GM23338 (cell line): ENCODE measurements around the gene TPT1. TPM values are rescaled to one million over a fixed set of nuclear protein-coding genes. Genes with fewer than 3 reads are reported as not detected.

Source experiments
- ATAC-seq: fragments of 200-7000 bp; cut with Tn5 transposase; 3 replicates; pipeline ENCODE4 v1.9.1; 2020
- DNase-seq: peaks from one replicate; pipeline ENCODE4 v3.0.0-alpha.2; 2015; ENCODE audit warnings: low spot score
- H2AFZ ChIP-seq: fragments of 200-600 bp; sonication (generic); 2 replicates; pipeline ENCODE4 v1.8.0; 2016; ENCODE audit warnings: antibody characterized with exemption, mild to moderate bottlenecking, moderate library complexity
- H3F3A ChIP-seq: fragments of 200-600 bp; sonication (generic); replicated peaks from 2 replicates; pipeline ENCODE4 v1.8.0; 2017; ENCODE audit warnings: antibody characterized with exemption, mixed run types, low read depth
- H3K27ac ChIP-seq: fragments of 200-600 bp; sonication (generic); 2 replicates; pipeline ENCODE4 v1.6.1; 2016; ENCODE audit warnings: low read depth
- H3K27me3 ChIP-seq: fragments of 200-600 bp; sonication (generic); 2 replicates; pipeline ENCODE4 v1.8.0; 2016; ENCODE audit warnings: mild to moderate bottlenecking, mixed run types, moderate library complexity; ENCODE audit not compliant: insufficient read depth
- H3K36me3 ChIP-seq: fragments of 200-600 bp; sonication (generic); 2 replicates; pipeline ENCODE4 v1.8.0; 2016; ENCODE audit warnings: mild to moderate bottlenecking; ENCODE audit not compliant: insufficient read depth
- H3K4me1 ChIP-seq: fragments of 200-600 bp; sonication (generic); 2 replicates; pipeline ENCODE4 v1.8.0; 2016; ENCODE audit warnings: mild to moderate bottlenecking, moderate library complexity; ENCODE audit not compliant: insufficient read depth
- H3K4me2 ChIP-seq: fragments of 200-600 bp; sonication (generic); 2 replicates; pipeline ENCODE4 v1.7.1; 2017; ENCODE audit warnings: mixed run types
- H3K4me3 ChIP-seq: fragments of 200-600 bp; sonication (generic); 2 replicates; pipeline ENCODE4 v1.6.1; 2016; ENCODE audit warnings: mixed run types
- H3K79me2 ChIP-seq: fragments of 200-600 bp; sonication (generic); replicated peaks from 2 replicates; pipeline ENCODE4 v1.8.0; 2017; ENCODE audit warnings: mild to moderate bottlenecking; ENCODE audit not compliant: insufficient read depth
- H3K9me2 ChIP-seq: fragments of 200-600 bp; sonication (generic); 2 replicates; pipeline ENCODE4 v1.8.0; 2017; ENCODE audit not compliant: insufficient read depth
- H4K20me1 ChIP-seq: fragments of 200-600 bp; sonication (generic); replicated peaks from 2 replicates; pipeline ENCODE4 v1.8.0; 2017; ENCODE audit warnings: mild to moderate bottlenecking; ENCODE audit not compliant: insufficient read depth
- H3K27ac Mint-ChIP-seq: 2 replicates; pipeline ENCODE4 v1.8.0; 2020; ENCODE audit warnings: inconsistent platforms, mild to moderate bottlenecking, moderate library complexity, mixed read lengths
- H3K27me3 Mint-ChIP-seq: 3 replicates; pipeline ENCODE4 v1.8.0; 2022; ENCODE audit warnings: low read depth, mild to moderate bottlenecking, moderate library complexity, mixed read lengths, inconsistent platforms; ENCODE audit not compliant: insufficient read depth, poor library complexity
- H3K36me3 Mint-ChIP-seq: 3 replicates; pipeline ENCODE4 v1.8.0; 2021; ENCODE audit warnings: low read depth, mild to moderate bottlenecking, inconsistent platforms, moderate library complexity, mixed read lengths
- H3K4me1 Mint-ChIP-seq: 3 replicates; pipeline ENCODE4 v1.8.0; 2020; ENCODE audit warnings: mild to moderate bottlenecking, inconsistent platforms, mixed read lengths
- H3K4me3 Mint-ChIP-seq: 3 replicates; pipeline ENCODE4 v1.8.0; 2021; ENCODE audit warnings: moderate library complexity, mild to moderate bottlenecking, inconsistent platforms, mixed read lengths
- H3K9me3 Mint-ChIP-seq: 3 replicates; pipeline ENCODE4 v1.8.0; 2020; ENCODE audit warnings: moderate library complexity, mild to moderate bottlenecking, inconsistent platforms, mixed read lengths
- CREB1 ChIP-seq: fragments of 250-450 bp; sonication (Bioruptor Pico); IDR thresholded peaks from 2 replicates; pipeline ENCODE4 v1.5.0; 2020; ENCODE audit warnings: low read depth, mild to moderate bottlenecking, moderate library complexity
- EZH2 ChIP-seq: fragments of 200-600 bp; sonication (generic); IDR thresholded peaks from one replicate; pipeline ENCODE4 v1.8.0; 2017; ENCODE audit warnings: antibody characterized with exemption, mild to moderate bottlenecking, low read depth; ENCODE audit not compliant: unreplicated experiment
- EZH2phosphoT487 ChIP-seq: fragments of 200-600 bp; sonication (generic); IDR thresholded peaks from one replicate; pipeline ENCODE4 v1.8.1; 2018; ENCODE audit warnings: antibody characterized with exemption; ENCODE audit not compliant: unreplicated experiment
- JUNB ChIP-seq: IDR thresholded peaks from one replicate; pipeline ENCODE4 v1.6.1; 2016; ENCODE audit warnings: antibody characterized with exemption; ENCODE audit not compliant: unreplicated experiment
- POLR2AphosphoS5 ChIP-seq: IDR thresholded peaks from 2 replicates; pipeline ENCODE4 v1.6.1; 2016; ENCODE audit warnings: antibody characterized with exemption, low read depth
- REST ChIP-seq: IDR thresholded peaks from one replicate; pipeline ENCODE4 v1.6.1; 2018; ENCODE audit warnings: antibody characterized with exemption; ENCODE audit not compliant: unreplicated experiment
- STAT1 ChIP-seq: IDR thresholded peaks from one replicate; pipeline ENCODE4 v1.6.1; 2016; ENCODE audit warnings: antibody characterized with exemption; ENCODE audit not compliant: unreplicated experiment
- polyA plus RNA-seq: library from polyadenylated mRNA; unstranded; fragments of >200 nt; fragmentation: Nextera tagmentation; extraction: Ambion mirVana; gene quantifications from 2 replicates; pipeline ENCODE4 v1.2.1, GENCODE V29; 2016
- total RNA-seq: library from RNA; depleted of rRNA; stranded (reverse); fragments of >200 nt; shearing (Covaris generic); gene quantifications from 2 replicates; pipeline ENCODE4 v1.2.3, GENCODE V29; 2014
- TF ChIP-seq, protein P1 (sequence below), 2 experiments: fragments of 200-600 bp in 1 of 2; sonication (generic) in 1 of 2; conservative IDR thresholded peaks; 2 replicates each; pipeline versions ENCODE4 v1.5.1 to v1.6.1; 2016 to 2017; ENCODE audit warnings: antibody characterized with exemption in 2 of 2, low read depth in 2 of 2, mild to moderate bottlenecking in 2 of 2, moderate library complexity in 1 of 2
- TF ChIP-seq, protein P2 (sequence below): fragments of 250-450 bp; sonication (Bioruptor Pico); IDR thresholded peaks from 2 replicates; pipeline ENCODE4 v1.5.0; 2020; ENCODE audit warnings: mild to moderate bottlenecking, moderate library complexity

The TPT1 gene
- total and polyA plus RNA-seq, 2 experiments from 2014 or later, result 1,385 to 2,519 TPM

DNA sequence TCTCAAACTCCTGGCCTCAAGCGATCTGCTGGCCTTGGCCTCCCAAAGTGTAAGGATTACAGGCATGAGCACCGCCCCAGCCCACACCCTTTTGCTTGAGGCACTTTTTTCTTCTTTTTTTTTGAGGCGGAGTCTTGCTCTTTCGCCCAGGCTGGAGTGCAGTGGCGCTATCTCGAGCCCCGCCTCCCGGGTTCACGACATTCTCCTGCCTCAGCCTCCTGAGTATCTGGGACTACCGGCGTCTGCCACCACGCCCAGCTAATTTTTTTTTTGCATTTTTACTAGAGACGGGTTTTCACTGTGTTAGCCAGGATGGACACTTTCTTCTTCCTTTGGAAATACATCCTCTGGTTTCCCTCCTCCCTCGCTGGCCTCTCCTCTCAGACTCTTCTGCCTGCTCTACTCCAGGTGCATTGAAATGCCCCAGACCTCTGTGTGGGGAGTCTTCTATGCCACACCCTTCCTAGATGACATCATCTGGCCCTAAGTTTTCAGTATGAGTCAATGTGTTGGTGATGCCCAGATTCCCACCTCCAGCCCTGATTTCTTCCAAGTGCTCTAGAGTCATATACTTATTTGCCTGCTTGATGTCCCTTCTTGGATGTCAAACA is 20.7 kb upstream of the TPT1 start:
- H2AFZ ChIP-seq, result no peak overlapping the region
- H3F3A ChIP-seq, result peaks cover 6% of the 10 kb centered on the region; the same call in 1 of the 2 replicates
- ATAC-seq, result no peak
- H3K4me1 ChIP-seq, result no peaks in the 10 kb centered on the region
- Mint-ChIP-seq H3K27me3 (peaks cover 6% of the 10 kb centered on the region), H3K27ac (no peak overlapping the region), H3K4me3 (no peak overlapping the region), H3K36me3 (peaks cover 35% of the 10 kb centered on the region), H3K9me3 (peaks cover 4% of the 10 kb centered on the region; the same call in 2 of the 3 replicates), H3K4me1 (peaks cover 13% of the 10 kb centered on the region)
- DNase-seq, result no peak
- no peak overlapping the region for H3K27ac ChIP-seq
- H3K4me3 ChIP-seq, result no peak overlapping the region
- no peaks in the 10 kb centered on the region for H3K79me2 ChIP-seq
- H3K36me3 ChIP-seq, result 0 out of 2 replicates have a peak, but pooled peaks cover 4% of the 10 kb centered on the region
- H4K20me1 ChIP-seq, result no peaks in the 10 kb centered on the region
- H3K27me3 ChIP-seq, result no peaks in the 10 kb centered on the region
- H3K9me2 ChIP-seq, result no peaks in the 10 kb centered on the region
- TF ChIP-seq JUNB (no peak), REST (no peak), STAT1 (no peak), CREB1 (no peak), EZH2 (no peak), EZH2phosphoT487 (no peak), POLR2AphosphoS5 (no peak)
- TF ChIP-seq, protein P1, sequence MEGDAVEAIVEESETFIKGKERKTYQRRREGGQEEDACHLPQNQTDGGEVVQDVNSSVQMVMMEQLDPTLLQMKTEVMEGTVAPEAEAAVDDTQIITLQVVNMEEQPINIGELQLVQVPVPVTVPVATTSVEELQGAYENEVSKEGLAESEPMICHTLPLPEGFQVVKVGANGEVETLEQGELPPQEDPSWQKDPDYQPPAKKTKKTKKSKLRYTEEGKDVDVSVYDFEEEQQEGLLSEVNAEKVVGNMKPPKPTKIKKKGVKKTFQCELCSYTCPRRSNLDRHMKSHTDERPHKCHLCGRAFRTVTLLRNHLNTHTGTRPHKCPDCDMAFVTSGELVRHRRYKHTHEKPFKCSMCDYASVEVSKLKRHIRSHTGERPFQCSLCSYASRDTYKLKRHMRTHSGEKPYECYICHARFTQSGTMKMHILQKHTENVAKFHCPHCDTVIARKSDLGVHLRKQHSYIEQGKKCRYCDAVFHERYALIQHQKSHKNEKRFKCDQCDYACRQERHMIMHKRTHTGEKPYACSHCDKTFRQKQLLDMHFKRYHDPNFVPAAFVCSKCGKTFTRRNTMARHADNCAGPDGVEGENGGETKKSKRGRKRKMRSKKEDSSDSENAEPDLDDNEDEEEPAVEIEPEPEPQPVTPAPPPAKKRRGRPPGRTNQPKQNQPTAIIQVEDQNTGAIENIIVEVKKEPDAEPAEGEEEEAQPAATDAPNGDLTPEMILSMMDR (conservative IDR thresholded peaks at IDR 0.05; ENCODE audit: low read depth in 2 of 2), result no peak
- TF ChIP-seq, protein P2, sequence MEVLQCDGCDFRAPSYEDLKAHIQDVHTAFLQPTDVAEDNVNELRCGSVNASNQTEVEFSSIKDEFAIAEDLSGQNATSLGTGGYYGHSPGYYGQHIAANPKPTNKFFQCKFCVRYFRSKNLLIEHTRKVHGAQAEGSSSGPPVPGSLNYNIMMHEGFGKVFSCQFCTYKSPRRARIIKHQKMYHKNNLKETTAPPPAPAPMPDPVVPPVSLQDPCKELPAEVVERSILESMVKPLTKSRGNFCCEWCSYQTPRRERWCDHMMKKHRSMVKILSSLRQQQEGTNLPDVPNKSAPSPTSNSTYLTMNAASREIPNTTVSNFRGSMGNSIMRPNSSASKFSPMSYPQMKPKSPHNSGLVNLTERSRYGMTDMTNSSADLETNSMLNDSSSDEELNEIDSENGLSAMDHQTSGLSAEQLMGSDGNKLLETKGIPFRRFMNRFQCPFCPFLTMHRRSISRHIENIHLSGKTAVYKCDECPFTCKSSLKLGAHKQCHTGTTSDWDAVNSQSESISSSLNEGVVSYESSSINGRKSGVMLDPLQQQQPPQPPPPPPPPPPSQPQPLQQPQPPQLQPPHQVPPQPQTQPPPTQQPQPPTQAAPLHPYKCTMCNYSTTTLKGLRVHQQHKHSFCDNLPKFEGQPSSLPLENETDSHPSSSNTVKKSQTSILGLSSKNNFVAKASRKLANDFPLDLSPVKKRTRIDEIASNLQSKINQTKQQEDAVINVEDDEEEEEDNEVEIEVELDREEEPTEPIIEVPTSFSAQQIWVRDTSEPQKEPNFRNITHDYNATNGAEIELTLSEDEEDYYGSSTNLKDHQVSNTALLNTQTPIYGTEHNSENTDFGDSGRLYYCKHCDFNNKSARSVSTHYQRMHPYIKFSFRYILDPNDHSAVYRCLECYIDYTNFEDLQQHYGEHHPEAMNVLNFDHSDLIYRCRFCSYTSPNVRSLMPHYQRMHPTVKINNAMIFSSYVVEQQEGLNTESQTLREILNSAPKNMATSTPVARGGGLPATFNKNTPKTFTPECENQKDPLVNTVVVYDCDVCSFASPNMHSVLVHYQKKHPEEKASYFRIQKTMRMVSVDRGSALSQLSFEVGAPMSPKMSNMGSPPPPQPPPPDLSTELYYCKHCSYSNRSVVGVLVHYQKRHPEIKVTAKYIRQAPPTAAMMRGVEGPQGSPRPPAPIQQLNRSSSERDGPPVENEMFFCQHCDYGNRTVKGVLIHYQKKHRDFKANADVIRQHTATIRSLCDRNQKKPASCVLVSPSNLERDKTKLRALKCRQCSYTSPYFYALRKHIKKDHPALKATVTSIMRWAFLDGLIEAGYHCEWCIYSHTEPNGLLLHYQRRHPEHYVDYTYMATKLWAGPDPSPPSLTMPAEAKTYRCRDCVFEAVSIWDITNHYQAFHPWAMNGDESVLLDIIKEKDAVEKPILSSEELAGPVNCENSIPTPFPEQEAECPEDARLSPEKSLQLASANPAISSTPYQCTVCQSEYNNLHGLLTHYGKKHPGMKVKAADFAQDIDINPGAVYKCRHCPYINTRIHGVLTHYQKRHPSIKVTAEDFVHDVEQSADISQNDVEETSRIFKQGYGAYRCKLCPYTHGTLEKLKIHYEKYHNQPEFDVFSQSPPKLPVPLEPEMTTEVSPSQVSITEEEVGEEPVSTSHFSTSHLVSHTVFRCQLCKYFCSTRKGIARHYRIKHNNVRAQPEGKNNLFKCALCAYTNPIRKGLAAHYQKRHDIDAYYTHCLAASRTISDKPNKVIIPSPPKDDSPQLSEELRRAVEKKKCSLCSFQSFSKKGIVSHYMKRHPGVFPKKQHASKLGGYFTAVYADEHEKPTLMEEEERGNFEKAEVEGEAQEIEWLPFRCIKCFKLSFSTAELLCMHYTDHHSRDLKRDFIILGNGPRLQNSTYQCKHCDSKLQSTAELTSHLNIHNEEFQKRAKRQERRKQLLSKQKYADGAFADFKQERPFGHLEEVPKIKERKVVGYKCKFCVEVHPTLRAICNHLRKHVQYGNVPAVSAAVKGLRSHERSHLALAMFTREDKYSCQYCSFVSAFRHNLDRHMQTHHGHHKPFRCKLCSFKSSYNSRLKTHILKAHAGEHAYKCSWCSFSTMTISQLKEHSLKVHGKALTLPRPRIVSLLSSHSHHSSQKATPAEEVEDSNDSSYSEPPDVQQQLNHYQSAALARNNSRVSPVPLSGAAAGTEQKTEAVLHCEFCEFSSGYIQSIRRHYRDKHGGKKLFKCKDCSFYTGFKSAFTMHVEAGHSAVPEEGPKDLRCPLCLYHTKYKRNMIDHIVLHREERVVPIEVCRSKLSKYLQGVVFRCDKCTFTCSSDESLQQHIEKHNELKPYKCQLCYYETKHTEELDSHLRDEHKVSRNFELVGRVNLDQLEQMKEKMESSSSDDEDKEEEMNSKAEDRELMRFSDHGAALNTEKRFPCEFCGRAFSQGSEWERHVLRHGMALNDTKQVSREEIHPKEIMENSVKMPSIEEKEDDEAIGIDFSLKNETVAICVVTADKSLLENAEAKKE (CRISPR knock-in tag), result no peak
- no peak overlapping the region for H3K4me2 ChIP-seq
